DOHH2 (cell line): ENCODE data around the gene PLCB3.

Experiments used
- H3F3A ChIP-seq: fragments of 200-600 bp; sonication (generic), shearing (Covaris generic); 2 replicates; pipeline ENCODE4 v1.6.0; 2016; ENCODE audit warnings: antibody characterized with exemption, mild to moderate bottlenecking; ENCODE audit not compliant: control insufficient read depth, insufficient read depth
- H3K27ac ChIP-seq: fragments of 200-600 bp; sonication (generic); 2 replicates; pipeline ENCODE4 v1.5.1; 2014; ENCODE audit warnings: low read depth, mild to moderate bottlenecking, low read length, moderate library complexity
- H3K27me3 ChIP-seq: fragments of 200-600 bp; sonication (generic); 2 replicates; pipeline ENCODE4 v1.6.1; 2014; ENCODE audit warnings: mild to moderate bottlenecking, low read length, mixed read lengths; ENCODE audit not compliant: control insufficient read depth
- H3K36me3 ChIP-seq: fragments of 200-600 bp; sonication (generic); 2 replicates; pipeline ENCODE4 v1.6.1; 2014; ENCODE audit warnings: mild to moderate bottlenecking, low read length, moderate library complexity, mixed read lengths; ENCODE audit not compliant: control insufficient read depth
- H3K4me1 ChIP-seq: fragments of 200-600 bp; sonication (generic); 2 replicates; pipeline ENCODE4 v1.6.1; 2014; ENCODE audit warnings: mild to moderate bottlenecking, low read length, mixed read lengths; ENCODE audit not compliant: control insufficient read depth
- H3K4me2 ChIP-seq: fragments of 200-600 bp; sonication (generic); 2 replicates; pipeline ENCODE4 v1.6.0; 2014; ENCODE audit warnings: mild to moderate bottlenecking, low read length, moderate library complexity
- H3K4me3 ChIP-seq: fragments of 200-600 bp; sonication (generic); 2 replicates; pipeline ENCODE4 v1.5.1; 2014; ENCODE audit warnings: mild to moderate bottlenecking, low read length, mixed read lengths
- H3K79me2 ChIP-seq: fragments of 200-600 bp; sonication (generic); 2 replicates; pipeline ENCODE4 v1.6.1; 2014; ENCODE audit warnings: mild to moderate bottlenecking, low read length, mixed read lengths; ENCODE audit not compliant: control insufficient read depth
- H3K9me2 ChIP-seq: fragments of 200-600 bp; sonication (generic); replicated peaks from 2 replicates; pipeline ENCODE4 v1.6.1; 2014; ENCODE audit warnings: mild to moderate bottlenecking, low read length, mixed read lengths; ENCODE audit not compliant: control insufficient read depth
- H3K9me3 ChIP-seq: fragments of 200-600 bp; sonication (generic); 2 replicates; pipeline ENCODE4 v1.6.1; 2014; ENCODE audit warnings: antibody characterized with exemption, low read length, mixed read lengths; ENCODE audit not compliant: control insufficient read depth, insufficient read depth
- H4K20me1 ChIP-seq: fragments of 200-600 bp; sonication (generic); 2 replicates; pipeline ENCODE4 v1.6.0; 2014; ENCODE audit warnings: low read depth, mild to moderate bottlenecking, antibody characterized with exemption, low read length, moderate library complexity; ENCODE audit not compliant: control insufficient read depth, insufficient read depth
- CTCF ChIP-seq: fragments of 200-600 bp; sonication (generic); IDR thresholded peaks from one replicate; pipeline ENCODE4 v1.5.1; 2014; ENCODE audit warnings: antibody characterized with exemption, mild to moderate bottlenecking, low read depth, low read length; ENCODE audit not compliant: poor library complexity, severe bottlenecking
- EZH2phosphoT487 ChIP-seq: fragments of 200-600 bp; sonication (generic); IDR thresholded peaks from 2 replicates; pipeline ENCODE4 v1.6.1; 2017; ENCODE audit warnings: borderline replicate concordance, mild to moderate bottlenecking, antibody characterized with exemption, low read length, moderate library complexity, mixed read lengths

The PLCB3 gene

GRCh38 chr11:64291752-64292459 is 40.6 kb downstream of the PLCB3 start:
- Histone ChIP-seq H3K27ac (no peak overlapping the region), H3K4me1 (no peaks in the 10 kb centered on the region), H3K9me2 (no peaks in the 10 kb centered on the region), H3K4me2 (no peak overlapping the region), H3F3A (no peaks in the 10 kb centered on the region), H3K9me3 (no peaks in the 10 kb centered on the region), H3K27me3 (peaks cover 57% of the 10 kb centered on the region), H3K79me2 (no peaks in the 10 kb centered on the region), H4K20me1 (no peaks in the 10 kb centered on the region), H3K36me3 (no peaks in the 10 kb centered on the region), H3K4me3 (no peak overlapping the region)
- peak; percentile 33; the same call in 1 of the 2 replicates for TF ChIP-seq EZH2phosphoT487
- no peak for TF ChIP-seq CTCF

- Histone ChIP-seq H3F3A (no peaks in the 10 kb centered on the region), H3K79me2 (no peaks in the 10 kb centered on the region), H3K9me3 (no peaks in the 10 kb centered on the region), H3K36me3 (no peaks in the 10 kb centered on the region), H3K27me3 (peaks cover 64% of the 10 kb centered on the region), H3K4me1 (no peaks in the 10 kb centered on the region), H4K20me1 (no peaks in the 10 kb centered on the region), H3K4me2 (no peak overlapping the region), H3K9me2 (no peaks in the 10 kb centered on the region), H3K4me3 (no peak overlapping the region), H3K27ac (no peak overlapping the region)
- TF ChIP-seq CTCF (no peak), EZH2phosphoT487 (no peak)
These were observed 41.3 kb downstream of the PLCB3 start for GRCh38 chr11:64292460-64293254.

GRCh38 chr11:64294774-64295173 is 43.4 kb downstream of the PLCB3 start:
- H3F3A ChIP-seq, result no peaks in the 10 kb centered on the region
- TF ChIP-seq CTCF, result no peak
- TF ChIP-seq EZH2phosphoT487, result no peak
- no peak overlapping the region for H3K4me3 ChIP-seq
- H3K79me2 ChIP-seq, result no peaks in the 10 kb centered on the region
- H3K36me3 ChIP-seq, result no peaks in the 10 kb centered on the region
- H3K27me3 ChIP-seq, result peaks cover 84% of the 10 kb centered on the region
- H3K4me2 ChIP-seq, result no peak overlapping the region
- no peak overlapping the region for H3K27ac ChIP-seq
- H3K4me1 ChIP-seq, result peaks cover under 1% of the 10 kb centered on the region; the same call in 1 of the 2 replicates
- no peaks in the 10 kb centered on the region for H3K9me2 ChIP-seq
- no peaks in the 10 kb centered on the region for H4K20me1 ChIP-seq
- H3K9me3 ChIP-seq, result no peaks in the 10 kb centered on the region
